Stimulated activated naive CD8-positive, alpha-beta T cell treated with anti-CD3 and anti-CD28 coated beads, Interleukin-15, Interleukin-2, amounts not matched to agents 100 U/mL and 50 U/mL, for 24 hours (primary cell): Measurements from ENCODE around the gene WDFY3.
"Not testable (repeated sequence)": the region's sequence is repeated elsewhere in the genome, so short reads cannot be mapped to it uniquely, and the experiment has no call there.

ENCODE experiments used
- ATAC-seq: fragments of 150-1000 bp; cut with Tn5 transposase; one replicate; pipeline ENCODE4 v1.10.0; 2021
- DNase-seq: peaks from one replicate; pipeline ENCODE4 v3.0.0; 2021

The WDFY3 gene

GRCh38 chr4:84673475-84674240 is 292.8 kb downstream of the WDFY3 start:
- ATAC-seq (no peak), DNase-seq (no peak)

- DNase-seq (no peak), ATAC-seq (no peak)
Observed at GRCh38 chr4:84672177-84672576, 294.3 kb downstream of the WDFY3 start.

DNA sequence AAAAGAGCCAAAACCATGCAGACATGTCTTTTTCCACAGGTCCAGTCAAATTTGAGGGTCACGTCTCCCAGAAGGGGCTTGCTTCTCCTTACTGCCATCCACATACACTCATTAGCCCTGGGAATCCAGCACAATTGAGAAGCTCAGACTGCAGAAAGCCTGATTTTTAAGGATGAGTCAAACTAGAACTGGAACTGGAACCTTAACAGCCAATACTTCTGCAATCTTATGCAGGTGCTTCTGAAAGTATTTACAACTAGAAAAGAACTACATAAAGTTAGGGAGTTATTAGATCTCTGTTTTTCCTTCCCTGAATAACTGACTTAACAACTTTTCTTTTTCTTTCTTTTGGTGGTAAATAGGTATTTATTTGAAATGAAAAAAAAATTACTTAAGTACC is 297.3 kb downstream of the WDFY3 start:
- ATAC-seq (no peak), DNase-seq (no peak)

- ATAC-seq (no peak), DNase-seq (no peak)
Observed at GRCh38 chr4:84666439-84666838, 300.1 kb downstream of the WDFY3 start.

- ATAC-seq, DNase-seq: not testable (repeated sequence)
Observed at GRCh38 chr4:84664767-84665166, 301.7 kb downstream of the WDFY3 start.

DNA sequence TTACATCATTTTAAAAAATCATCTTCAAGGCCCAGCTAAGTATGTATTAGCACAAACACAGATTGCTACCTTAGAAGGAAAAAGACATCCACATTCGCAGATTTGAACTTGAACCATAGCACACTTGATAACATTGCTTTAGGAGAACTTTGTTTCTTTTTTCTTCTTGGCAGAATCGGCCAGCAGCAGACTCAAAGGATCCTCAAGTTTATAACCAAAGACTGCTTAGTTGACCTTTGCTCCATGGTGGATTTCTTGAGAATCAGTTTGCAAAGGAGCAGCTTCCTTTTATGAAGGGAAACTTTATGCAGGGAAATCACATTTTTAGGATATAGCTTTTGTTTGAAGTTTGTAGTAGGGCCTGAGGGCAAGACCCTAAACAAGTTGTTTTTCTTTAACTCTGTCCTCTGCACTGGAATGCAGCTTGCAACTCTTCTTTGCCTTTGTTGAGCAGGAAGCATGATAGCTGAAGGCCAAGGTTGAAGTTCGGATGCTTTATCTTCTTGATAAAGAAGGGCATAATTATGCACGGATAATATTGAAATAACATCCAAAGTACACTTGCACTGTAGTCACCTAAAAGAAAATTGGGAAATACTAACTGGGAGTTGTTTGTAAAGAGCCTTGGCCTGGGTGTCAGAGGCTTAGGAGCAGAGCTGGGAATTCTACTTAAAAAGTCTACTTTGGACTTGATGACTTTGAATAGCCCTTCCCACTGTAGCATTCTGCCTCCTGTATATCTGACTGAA is 305.1 kb downstream of the WDFY3 start:
- no peak for DNase-seq
- ATAC-seq = no peak

DNA sequence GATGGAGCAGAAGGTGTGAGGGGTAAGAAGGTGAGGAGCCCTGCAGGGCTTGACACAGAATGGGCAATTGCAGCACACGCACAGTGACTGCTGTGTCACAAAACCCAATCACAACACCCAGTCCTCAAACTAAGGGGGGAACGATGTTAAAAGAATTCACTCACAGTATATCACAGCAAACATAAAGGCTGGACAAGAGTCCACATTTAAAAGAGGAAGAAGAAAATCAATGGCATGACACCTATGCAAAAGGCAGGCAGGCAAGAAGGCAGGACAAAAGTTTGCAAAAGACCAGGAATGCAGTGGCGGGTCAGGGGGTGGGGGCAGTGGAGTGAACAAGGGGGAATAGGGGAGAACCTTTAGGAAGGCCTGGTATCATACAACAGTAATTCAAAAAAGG is 305.9 kb downstream of the WDFY3 start:
- no peak for DNase-seq

DNA sequence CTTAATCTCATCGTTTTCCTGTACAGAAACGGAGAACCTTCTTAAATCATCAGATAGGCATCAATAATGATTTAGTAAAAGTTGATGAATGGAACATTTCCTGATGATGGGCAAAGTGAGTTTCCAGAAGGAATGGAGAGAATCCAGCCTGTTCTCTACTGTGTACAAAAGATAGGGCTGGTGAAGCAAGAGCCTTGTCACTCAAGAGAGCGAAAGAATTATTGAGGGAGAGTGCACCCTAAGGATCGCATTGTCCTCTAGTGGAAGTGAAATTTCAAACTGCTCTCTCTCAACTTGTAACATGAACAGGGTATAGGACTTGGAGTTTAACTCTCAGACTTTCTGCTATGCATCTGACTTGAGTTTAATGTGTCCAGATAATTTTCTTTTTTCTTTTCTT is 314.0 kb downstream of the WDFY3 start:
- ATAC-seq (no peak), DNase-seq (no peak)

More for the DNA sequence above, 305.9 kb downstream of the WDFY3 start:
- ATAC-seq = no peak

DNA sequence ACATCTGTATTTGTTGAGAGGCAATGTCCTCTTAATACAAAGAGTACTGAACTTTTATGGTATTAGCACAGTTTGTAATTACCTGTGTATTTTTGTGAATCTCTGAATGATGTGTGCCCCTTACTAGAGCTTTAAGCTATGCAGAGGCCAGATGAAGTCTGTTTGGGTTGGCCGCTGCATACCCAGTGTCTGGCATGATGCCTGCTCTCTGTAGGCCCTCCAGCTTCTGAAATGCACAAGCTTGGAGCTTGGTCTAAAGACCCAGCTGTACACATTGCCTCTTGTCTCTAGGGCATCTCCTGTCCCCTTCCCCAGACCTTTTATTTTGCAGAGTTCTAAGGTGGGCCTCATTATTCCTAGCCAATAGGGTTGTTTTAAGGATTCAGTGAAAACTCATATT is 315.0 kb downstream of the WDFY3 start:
- DNase-seq (no peak), ATAC-seq (no peak)

- DNase-seq (no peak), ATAC-seq (no peak)
Observed at GRCh38 chr4:84648863-84649647, 317.4 kb downstream of the WDFY3 start.

DNA sequence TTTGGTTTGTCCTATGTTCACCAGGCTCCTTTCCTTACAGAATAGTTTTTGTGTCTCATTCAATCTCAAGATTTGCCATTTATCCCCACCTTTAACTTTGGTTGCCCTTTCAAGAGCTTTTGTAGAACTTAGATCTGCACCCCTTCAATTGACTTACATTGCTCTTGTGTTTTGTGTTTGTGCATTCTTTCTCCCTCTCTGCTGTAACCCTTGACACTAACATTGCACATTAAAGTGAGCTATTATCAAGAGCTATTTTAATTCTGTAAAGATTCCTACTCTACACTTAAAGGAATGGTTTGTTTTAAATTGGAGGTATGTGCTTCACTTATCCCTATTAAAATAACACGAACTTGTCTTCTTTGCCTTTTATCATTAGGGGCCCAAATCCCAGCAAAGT is 318.3 kb downstream of the WDFY3 start:
- no peak for DNase-seq
- no peak for ATAC-seq

- no peak for ATAC-seq
- DNase-seq = no peak
Observed at GRCh38 chr4:84647312-84647884, 319.1 kb downstream of the WDFY3 start.

GRCh38 chr4:84644087-84644486 is 322.4 kb downstream of the WDFY3 start:
- no peak for ATAC-seq
- DNase-seq = no peak

- DNase-seq = no peak
- no peak for ATAC-seq
Observed at GRCh38 chr4:84639145-84639544, 327.3 kb downstream of the WDFY3 start.

DNA sequence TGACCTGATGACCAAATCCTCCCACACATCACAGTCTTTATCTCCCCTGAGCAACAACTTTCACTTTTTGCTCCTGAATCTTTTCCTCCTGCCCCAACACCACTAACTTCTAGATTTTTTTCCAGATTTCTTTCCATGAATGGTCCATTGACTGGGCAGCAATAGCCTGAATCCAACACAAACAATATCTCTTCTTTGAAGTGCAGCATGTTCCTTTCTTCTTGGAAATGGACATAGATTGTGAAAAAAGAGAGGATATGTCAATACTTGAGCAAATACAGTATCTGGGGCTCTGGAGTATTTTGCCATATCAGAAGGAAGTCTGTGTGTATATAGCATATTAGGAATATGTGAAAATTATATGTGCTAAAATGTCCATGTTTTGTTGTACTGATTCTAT is 328.4 kb downstream of the WDFY3 start:
- no peak for ATAC-seq

DNA sequence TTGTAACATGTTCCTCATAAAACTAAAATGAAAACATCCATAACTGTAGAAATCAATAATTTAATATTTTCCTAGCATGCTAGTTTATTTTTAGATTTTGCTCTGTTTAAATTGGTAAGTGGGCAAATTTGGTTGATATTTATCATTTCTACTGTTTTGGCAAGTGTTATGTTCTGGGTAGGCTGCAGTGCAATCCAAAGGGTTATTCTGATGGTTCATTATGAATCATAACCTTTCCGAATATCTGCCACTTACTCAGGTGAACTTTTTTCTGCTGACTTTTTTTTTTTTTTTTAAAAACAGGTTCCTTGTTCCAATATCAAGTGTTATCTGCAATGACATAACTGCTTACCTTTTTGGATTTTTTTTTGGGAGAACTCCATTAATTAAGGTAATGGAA is 331.5 kb downstream of the WDFY3 start:
- DNase-seq (no peak), ATAC-seq (no peak)

More for the DNA sequence above, 328.4 kb downstream of the WDFY3 start:
- no peak for DNase-seq

DNA sequence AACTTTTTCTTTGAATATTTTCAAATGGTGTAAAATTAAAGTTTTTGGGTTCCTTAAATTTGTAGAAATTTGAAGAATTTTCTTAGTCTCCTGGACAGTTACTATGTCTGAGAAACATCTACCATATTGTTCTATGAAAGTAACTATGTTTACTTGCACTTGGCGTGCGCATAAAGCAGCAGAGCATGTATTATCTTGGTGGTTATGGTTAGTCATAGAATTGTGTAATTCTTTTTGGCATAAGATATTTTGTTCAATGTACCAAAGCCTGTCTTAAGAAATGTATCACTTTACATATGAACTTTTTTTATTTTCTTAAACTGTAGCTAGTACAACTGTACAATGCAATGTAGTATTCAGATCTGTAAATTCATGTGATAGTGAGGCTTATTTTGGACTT is 334.4 kb downstream of the WDFY3 start:
- ATAC-seq = no peak
- no peak for DNase-seq

DNA sequence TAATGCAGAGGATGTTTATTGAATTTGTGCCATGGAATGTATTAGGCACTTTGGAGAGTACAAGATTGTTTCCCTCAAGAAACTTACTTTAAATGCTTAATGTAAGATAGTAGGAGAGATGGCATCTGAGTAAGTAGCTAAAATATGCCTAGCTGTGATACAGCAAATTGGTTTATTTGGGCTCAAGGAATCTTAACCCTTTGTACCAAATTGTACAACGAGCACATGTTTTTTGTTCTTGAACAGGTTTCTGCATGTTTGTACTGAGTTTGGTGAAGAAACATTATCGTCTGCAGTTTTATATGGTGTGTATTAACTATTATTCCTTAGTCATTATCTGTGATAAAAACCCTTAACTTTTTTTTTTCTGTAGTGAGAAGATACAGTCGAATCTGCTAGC is 334.9 kb downstream of the WDFY3 start:
- ATAC-seq (no peak), DNase-seq (no peak)

DNA sequence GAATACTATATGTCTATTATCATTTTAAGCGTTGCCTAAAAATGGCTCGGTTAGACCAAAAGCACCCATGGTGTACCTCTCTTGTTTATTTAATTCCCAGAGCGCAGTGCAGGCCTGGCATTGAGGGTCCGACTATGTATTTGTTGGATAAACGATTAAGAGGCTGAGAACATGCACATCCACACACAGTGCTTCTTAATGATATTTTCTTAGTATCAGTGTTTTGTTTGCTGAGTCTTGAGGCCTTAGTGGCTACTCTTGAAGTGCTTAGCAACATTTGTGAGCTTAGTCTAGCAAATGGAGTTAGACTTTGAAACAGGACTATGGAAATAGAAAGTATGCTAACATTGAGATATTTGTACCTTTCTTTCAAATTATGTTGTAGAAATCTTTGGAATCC is 339.8 kb downstream of the WDFY3 start:
- DNase-seq (no peak), ATAC-seq (no peak)

GRCh38 chr4:84623661-84624060 is 342.8 kb downstream of the WDFY3 start:
- ATAC-seq (no peak), DNase-seq (no peak)

- no peak for ATAC-seq
- no peak for DNase-seq
Observed at GRCh38 chr4:84622959-84623358, 343.5 kb downstream of the WDFY3 start.
